Activated T-helper 1 cell treated with anti-CD3 and anti-CD28 coated beads, Interleukin-12 subunit alpha, Interleukin-12 subunit beta, Interleukin-2, Interleukin-4 antibody, amounts not matched to agents 30 ng/mL and 10 ng/mL and 1 ng/mL, durations not matched to agents 14 hours and 24 hours and 36 hours (primary cell): Measurements from ENCODE around the gene IGF2R. TPM values are rescaled to one million over a fixed set of nuclear protein-coding genes. Genes with fewer than 3 reads are reported as not detected.
A peak's percentile ranks its signal among the peaks of the same experiment; 100 is the strongest.

Experiments
- DNase-seq: peaks from one replicate; pipeline ENCODE4 v3.0.0; 2021; ENCODE audit warnings: low spot score
- H3K27ac Mint-ChIP-seq: one replicate; pipeline ENCODE4 v1.8.0; 2021; ENCODE audit warnings: mild to moderate bottlenecking, mixed read lengths
- H3K27me3 Mint-ChIP-seq: one replicate; pipeline ENCODE4 v1.8.0; 2022; ENCODE audit warnings: mild to moderate bottlenecking, moderate library complexity, mixed read lengths; ENCODE audit not compliant: insufficient read depth
- H3K36me3 Mint-ChIP-seq: one replicate; pipeline ENCODE4 v1.8.0; 2021; ENCODE audit warnings: low read depth, mixed read lengths
- H3K4me1 Mint-ChIP-seq: one replicate; pipeline ENCODE4 v1.8.0; 2021; ENCODE audit warnings: low read depth, mixed read lengths
- H3K4me3 Mint-ChIP-seq: one replicate; pipeline ENCODE4 v1.8.0; 2021; ENCODE audit warnings: mild to moderate bottlenecking, moderate library complexity, mixed read lengths
- H3K9me3 Mint-ChIP-seq: one replicate; pipeline ENCODE4 v1.8.0; 2021; ENCODE audit warnings: mixed read lengths
- intact Hi-C: fragments of 100-400 bp; cut with micrococcal nuclease; formaldehyde crosslinking; loops from one replicate; pipeline ENCODE4 v1.15.1; 2024
- total RNA-seq: library from RNA; stranded (reverse); gene quantifications from 2 replicates; pipeline ENCODE4 v1.2.3, GENCODE V29; 2022

Gene IGF2R
- total RNA-seq, 1 donor from 2014 or later, result 126 TPM

- Mint-ChIP-seq H3K36me3 (peaks cover 20% of the 10 kb centered on the region), H3K4me3 (peak overlapping the region; percentile 80), H3K4me1 (peaks cover 85% of the 10 kb centered on the region), H3K9me3 (no peaks in the 10 kb centered on the region), H3K27me3 (no peaks in the 10 kb centered on the region), H3K27ac (peak overlapping the region; percentile 97)
- no peak for DNase-seq
- intact Hi-C loops, result no loop called here
Observed at GRCh38 chr6:159980474-159980873, 11.6 kb downstream of the IGF2R start.

- peaks cover 85% of the 10 kb centered on the region for H3K4me1 Mint-ChIP-seq
- peaks cover 19% of the 10 kb centered on the region for H3K36me3 Mint-ChIP-seq
- H3K27ac Mint-ChIP-seq, result peak overlapping the region; percentile 97
- intact Hi-C loops, result no loop called here
- H3K4me3 Mint-ChIP-seq, result peak overlapping the region; percentile 80
- no peaks in the 10 kb centered on the region for H3K27me3 Mint-ChIP-seq
- no peak for DNase-seq
- no peaks in the 10 kb centered on the region for H3K9me3 Mint-ChIP-seq
Observed at GRCh38 chr6:159981071-159981402, 12.2 kb downstream of the IGF2R start.

GRCh38 chr6:159981403-159982245 lies 12.7 kb downstream of the IGF2R start:
- H3K27ac Mint-ChIP-seq, result peak overlapping the region; percentile 97
- no peaks in the 10 kb centered on the region for H3K27me3 Mint-ChIP-seq
- H3K4me3 Mint-ChIP-seq, result peak overlapping the region; percentile 80
- H3K9me3 Mint-ChIP-seq, result no peaks in the 10 kb centered on the region
- DNase-seq, result peak; percentile 42
- H3K36me3 Mint-ChIP-seq, result peaks cover 19% of the 10 kb centered on the region
- intact Hi-C loops, result loop anchor here (1.0 to 2.0 kb wide), 3 partner anchors 7 to 193 kb away; partner anchors contain the start of gene TCP1
- peaks cover 85% of the 10 kb centered on the region for H3K4me1 Mint-ChIP-seq

GRCh38 chr6:159982731-159983506 lies 14.0 kb downstream of the IGF2R start:
- intact Hi-C loops, result loop anchor here (1.0 to 2.0 kb wide), 4 partner anchors 9 to 194 kb away; partner anchors contain the start of gene TCP1
- Mint-ChIP-seq H3K27ac (peak overlapping the region; percentile 97), H3K27me3 (no peaks in the 10 kb centered on the region), H3K4me3 (peak overlapping the region; percentile 80), H3K36me3 (peaks cover 16% of the 10 kb centered on the region), H3K4me1 (peaks cover 82% of the 10 kb centered on the region), H3K9me3 (no peaks in the 10 kb centered on the region)
- DNase-seq, result no peak

GRCh38 chr6:159983641-159984080 lies 14.8 kb downstream of the IGF2R start:
- Mint-ChIP-seq H3K27me3 (no peaks in the 10 kb centered on the region), H3K36me3 (peaks cover 16% of the 10 kb centered on the region), H3K27ac (peak overlapping the region; percentile 83), H3K9me3 (no peaks in the 10 kb centered on the region), H3K4me1 (peaks cover 80% of the 10 kb centered on the region), H3K4me3 (peak overlapping the region; percentile 68)
- no peak for DNase-seq
- intact Hi-C loops, result loop anchor here (1.0 to 2.0 kb wide), 2 partner anchors 10 to 195 kb away; partner anchors contain the start of gene TCP1

- intact Hi-C loops, result no loop called here
- no peak overlapping the region for H3K4me3 Mint-ChIP-seq
- no peaks in the 10 kb centered on the region for H3K9me3 Mint-ChIP-seq
- peaks cover 13% of the 10 kb centered on the region for H3K36me3 Mint-ChIP-seq
- no peak for DNase-seq
- H3K27ac Mint-ChIP-seq, result no peak overlapping the region
- H3K4me1 Mint-ChIP-seq, result peaks cover 80% of the 10 kb centered on the region
- no peaks in the 10 kb centered on the region for H3K27me3 Mint-ChIP-seq
Observed at GRCh38 chr6:159984268-159984786, 15.4 kb downstream of the IGF2R start.

- no peaks in the 10 kb centered on the region for H3K9me3 Mint-ChIP-seq
- no peak for DNase-seq
- H3K27ac Mint-ChIP-seq, result peak overlapping the region; percentile 47
- H3K27me3 Mint-ChIP-seq, result no peaks in the 10 kb centered on the region
- no peak overlapping the region for H3K4me3 Mint-ChIP-seq
- intact Hi-C loops, result no loop called here
- peaks cover 11% of the 10 kb centered on the region for H3K36me3 Mint-ChIP-seq
- H3K4me1 Mint-ChIP-seq, result peaks cover 88% of the 10 kb centered on the region
Observed at GRCh38 chr6:159985296-159985945, 16.5 kb downstream of the IGF2R start.

GRCh38 chr6:159988983-159989454 lies 20.1 kb downstream of the IGF2R start:
- H3K27ac Mint-ChIP-seq, result peak overlapping the region; percentile 31
- no peaks in the 10 kb centered on the region for H3K27me3 Mint-ChIP-seq
- H3K9me3 Mint-ChIP-seq, result peaks cover 1% of the 10 kb centered on the region
- H3K36me3 Mint-ChIP-seq, result peaks cover 25% of the 10 kb centered on the region
- no peak overlapping the region for H3K4me3 Mint-ChIP-seq
- no peak for DNase-seq
- peaks cover 87% of the 10 kb centered on the region for H3K4me1 Mint-ChIP-seq
- intact Hi-C loops, result no loop called here

GRCh38 chr6:159989492-159990480 lies 20.9 kb downstream of the IGF2R start:
- intact Hi-C loops, result loop anchor here (1.0 kb wide), 1 partner anchor 10 kb away; no protein-coding TSS in a partner anchor
- H3K9me3 Mint-ChIP-seq, result peaks cover 6% of the 10 kb centered on the region
- peak overlapping the region; percentile 49 for H3K27ac Mint-ChIP-seq
- no peak for DNase-seq
- peaks cover 32% of the 10 kb centered on the region for H3K36me3 Mint-ChIP-seq
- H3K4me3 Mint-ChIP-seq, result no peak overlapping the region
- no peaks in the 10 kb centered on the region for H3K27me3 Mint-ChIP-seq
- peaks cover 88% of the 10 kb centered on the region for H3K4me1 Mint-ChIP-seq

GRCh38 chr6:159992366-159992765 lies 23.5 kb downstream of the IGF2R start:
- Mint-ChIP-seq H3K4me3 (no peak overlapping the region), H3K27ac (peak overlapping the region; percentile 29), H3K27me3 (no peaks in the 10 kb centered on the region), H3K36me3 (peaks cover 48% of the 10 kb centered on the region), H3K9me3 (peaks cover 6% of the 10 kb centered on the region), H3K4me1 (peaks cover 80% of the 10 kb centered on the region)
- intact Hi-C loops, result no loop called here
- DNase-seq, result no peak

GRCh38 chr6:159995405-159995804 lies 26.5 kb downstream of the IGF2R start:
- H3K36me3 Mint-ChIP-seq, result peaks cover 76% of the 10 kb centered on the region
- H3K4me3 Mint-ChIP-seq, result no peak overlapping the region
- H3K27me3 Mint-ChIP-seq, result no peaks in the 10 kb centered on the region
- H3K9me3 Mint-ChIP-seq, result peaks cover 6% of the 10 kb centered on the region
- H3K4me1 Mint-ChIP-seq, result peaks cover 82% of the 10 kb centered on the region
- intact Hi-C loops, result no loop called here
- no peak overlapping the region for H3K27ac Mint-ChIP-seq
- no peak for DNase-seq
